NCI-H2171 treated with DMSO at 0.1 percent for 48 hours (cell line): ENCODE measurements around the gene PRSS53.
A peak's percentile ranks its signal among the peaks of the same experiment; 100 is the strongest.
"Not testable (repeated sequence)": the region's sequence is repeated elsewhere in the genome, so short reads cannot be mapped to it uniquely, and the experiment has no call there.

Experiments used
- DNase-seq: peaks from one replicate; lab custom pipeline; 2025; lab: John Stamatoyannopoulos, UW

PRSS53 gene

GRCh38 chr16:31088459-31089183, at the start of gene PRSS53:
Gene PRSS53, minus strand, starts transcription at chr16:31088943. Its CDS starts 134 bp downstream, at chr16:31088809.
- DNase-seq, result peak; percentile 33

GRCh38 chr16:31136822-31137499, 48.2 kb upstream of the PRSS53 start:
- not testable (repeated sequence) for DNase-seq

GRCh38 chr16:31136287-31136662, 47.5 kb upstream of the PRSS53 start:
- no peak for DNase-seq

GRCh38 chr16:31135535-31136286, 47.0 kb upstream of the PRSS53 start, which contains the start of gene PRSS8:
Gene PRSS8, minus strand, starts transcription at chr16:31135727. Its CDS starts 229 bp downstream, at chr16:31135498.
- peak; percentile 29 for DNase-seq

GRCh38 chr16:31134625-31135534, 46.1 kb upstream of the PRSS53 start:
- peak; percentile 97 for DNase-seq

- no peak for DNase-seq
Observed at GRCh38 chr16:31134091-31134571, 45.4 kb upstream of the PRSS53 start.

- DNase-seq, result no peak
Observed at GRCh38 chr16:31133046-31133501, 44.3 kb upstream of the PRSS53 start.

- DNase-seq, result no peak
Observed at GRCh38 chr16:31132303-31132979, 43.7 kb upstream of the PRSS53 start.

- DNase-seq, result no peak
Observed at GRCh38 chr16:31131841-31132271, 43.1 kb upstream of the PRSS53 start.

- no peak for DNase-seq
Observed at GRCh38 chr16:31131416-31131815, 42.7 kb upstream of the PRSS53 start.

- no peak for DNase-seq
Observed at GRCh38 chr16:31130899-31131298, 42.2 kb upstream of the PRSS53 start.

GRCh38 chr16:31130336-31130891, 41.7 kb upstream of the PRSS53 start:
- no peak for DNase-seq

- no peak for DNase-seq
Observed at GRCh38 chr16:31129568-31130335, 41.0 kb upstream of the PRSS53 start.

GRCh38 chr16:31128711-31129567, 40.2 kb upstream of the PRSS53 start:
- no peak for DNase-seq

GRCh38 chr16:31127182-31127581, 38.4 kb upstream of the PRSS53 start:
- DNase-seq, result no peak

GRCh38 chr16:31125844-31126243, 37.1 kb upstream of the PRSS53 start:
- no peak for DNase-seq

- DNase-seq, result no peak
Observed at GRCh38 chr16:31120129-31120528, 31.4 kb upstream of the PRSS53 start.
